Fibroblast of lung (primary cell): ENCODE results near the gene DNAJB11. TPM values are rescaled to one million over a fixed set of nuclear protein-coding genes. Genes with fewer than 3 reads are reported as not detected.
"Not testable (repeated sequence)": the region's sequence is repeated elsewhere in the genome, so short reads cannot be mapped to it uniquely, and the experiment has no call there.

Experiments used
- DNase-seq, 2 donors: peaks; one replicate each; pipeline versions ENCODE4 v3.0.0 to v3.0.0-alpha.2; 2010; ENCODE audit warnings: low read depth in 2 of 2
- H2AFZ ChIP-seq: 2 replicates; pipeline ENCODE4 v1.5.1; 2012; ENCODE audit warnings: low read length, control low read depth, inconsistent platforms
- H3K27ac ChIP-seq: 2 replicates; pipeline ENCODE4 v1.5.1; 2011; ENCODE audit warnings: low read length, control low read depth; ENCODE audit not compliant: insufficient read depth
- H3K27me3 ChIP-seq: 2 replicates; pipeline ENCODE4 v1.5.1; 2011; ENCODE audit warnings: mild to moderate bottlenecking, low read length; ENCODE audit not compliant: control insufficient read depth, insufficient read depth
- H3K36me3 ChIP-seq: 2 replicates; pipeline ENCODE4 v1.5.1; 2011; ENCODE audit warnings: low read length; ENCODE audit not compliant: control insufficient read depth, insufficient read depth
- H3K4me1 ChIP-seq: 2 replicates; pipeline ENCODE4 v1.5.1; 2011; ENCODE audit warnings: low read length; ENCODE audit not compliant: control insufficient read depth, insufficient read depth; ENCODE audit errors: extremely low read depth
- H3K4me2 ChIP-seq: 2 replicates; pipeline ENCODE4 v1.5.1; 2011; ENCODE audit warnings: low read length, control low read depth; ENCODE audit not compliant: insufficient read depth; ENCODE audit errors: extremely low read depth
- H3K4me3 ChIP-seq, 4 experiments: fragments of 200-600 bp in 1 of 4; sonication (generic) in 1 of 4; replicated peaks in 1 of 4; 2 replicates each; pipeline ENCODE4 v1.5.1; 2011 to 2016; ENCODE audit warnings: low read length in 4 of 4, low read depth in 3 of 4, mild to moderate bottlenecking in 3 of 4, control low read depth in 2 of 4, inconsistent platforms in 1 of 4, mixed read lengths in 1 of 4; ENCODE audit not compliant: insufficient read depth in 1 of 4; ENCODE audit errors: control extremely low read depth in 1 of 4
- H3K79me2 ChIP-seq: 2 replicates; pipeline ENCODE4 v1.5.1; 2012; ENCODE audit warnings: mild to moderate bottlenecking, low read length, inconsistent platforms; ENCODE audit not compliant: control insufficient read depth, insufficient read depth
- H3K9ac ChIP-seq: 2 replicates; pipeline ENCODE4 v1.5.1; 2011; ENCODE audit warnings: mild to moderate bottlenecking, low read length, control low read depth; ENCODE audit not compliant: insufficient read depth
- H3K9me3 ChIP-seq: 2 replicates; pipeline ENCODE4 v1.5.1; 2012; ENCODE audit warnings: low read depth, low read length; ENCODE audit not compliant: control insufficient read depth, insufficient read depth
- H4K20me1 ChIP-seq: 2 replicates; pipeline ENCODE4 v1.5.1; 2011; ENCODE audit warnings: low read length; ENCODE audit not compliant: control insufficient read depth, insufficient read depth; ENCODE audit errors: extremely low read depth
- EZH2 ChIP-seq: IDR thresholded peaks from 2 replicates; pipeline ENCODE4 v1.5.1; 2012; ENCODE audit warnings: low read length, control low read depth, mild to moderate bottlenecking; ENCODE audit errors: missing control alignments
- polyA plus RNA-seq, 2 donors: library from polyadenylated mRNA; depleted of rRNA in 1 of 2; stranded (reverse) in 1 of 2; unstranded in 1 of 2; fragments of >200 nt; gene quantifications; 2 replicates each; pipeline ENCODE4 v1.2.1, GENCODE V29; 2011 to 2012; ENCODE audit warnings: missing spikeins in 1 of 2
- total RNA-seq: library from RNA; depleted of rRNA; stranded (reverse); fragments of >200 nt; gene quantifications from 2 replicates; pipeline ENCODE4 v1.2.1, GENCODE V29; 2014
- TF ChIP-seq, protein P1 (sequence below), 2 donors: IDR thresholded peaks in 1 of 2; conservative IDR thresholded peaks in 1 of 2; 1 replicate in 1 of 2; 2 replicates in 1 of 2; pipeline ENCODE4 v1.5.1; 2011 to 2012; ENCODE audit warnings: low read length in 2 of 2, control low read depth in 1 of 2, inconsistent platforms in 1 of 2, low read depth in 1 of 2, mild to moderate bottlenecking in 1 of 2

The DNAJB11 gene
- total and polyA plus RNA-seq, 2 donors (not counting 1 experiment from before 2014, with no cell fraction given): 37.5 to 59.1 TPM

DNA sequence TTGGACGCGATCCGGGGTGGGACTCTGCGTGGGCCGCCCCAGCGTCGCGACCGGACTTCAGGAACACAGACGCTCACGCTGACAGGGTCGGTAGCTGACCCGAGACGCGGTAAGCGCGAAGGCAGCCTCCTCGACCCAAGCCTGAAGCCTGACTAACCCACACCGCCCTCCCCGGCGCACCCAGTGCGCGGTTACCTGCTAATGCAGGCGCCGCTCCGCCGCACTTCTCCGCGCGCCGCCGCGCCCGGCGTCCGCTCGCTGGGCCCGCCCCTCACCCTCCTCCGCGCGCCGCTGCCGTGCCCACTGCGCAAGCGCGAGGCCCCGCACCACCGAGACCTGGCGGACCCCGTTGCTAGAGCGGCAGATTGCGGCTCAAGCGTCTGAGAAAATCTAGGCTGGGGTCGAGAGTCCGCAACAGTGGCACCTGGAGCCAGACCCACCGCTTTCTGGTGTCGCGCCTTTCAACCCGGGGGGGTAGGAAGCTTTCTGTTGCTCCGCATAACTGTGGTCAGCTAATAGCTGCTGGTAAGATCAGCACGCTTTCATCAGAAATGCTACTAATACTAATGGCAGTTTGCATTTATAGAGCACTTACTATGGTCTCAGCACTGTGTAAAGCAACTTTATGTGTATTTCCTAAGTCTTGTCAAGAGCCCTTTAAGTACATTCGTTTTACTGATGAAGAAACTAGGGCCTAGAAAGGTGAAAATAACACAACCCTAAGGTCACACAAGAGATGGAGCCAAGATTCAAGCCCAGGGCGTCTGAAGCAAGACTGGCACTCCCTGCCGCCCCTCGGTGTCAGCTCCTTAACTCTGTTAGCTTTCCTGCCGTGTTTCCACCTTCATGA, 3.2 kb upstream of the DNAJB11 start, which contains the start of gene TBCCD1:
TBCCD1 (minus strand) TSS at position 268 of the 850 bp plus-strand sequence. CDS start 3,010 bp downstream, outside the sequence.
- no peaks in the 10 kb centered on the region for H3K4me1 ChIP-seq
- peak within 1 kb of the TSS; percentile 94 for H2AFZ ChIP-seq
- H3K36me3 ChIP-seq: no peaks in the 10 kb centered on the region
- peak; percentile 82 to 89 for DNase-seq
- peak within 1 kb of the TSS; percentile 84 for H3K4me2 ChIP-seq
- TF ChIP-seq, protein P1, sequence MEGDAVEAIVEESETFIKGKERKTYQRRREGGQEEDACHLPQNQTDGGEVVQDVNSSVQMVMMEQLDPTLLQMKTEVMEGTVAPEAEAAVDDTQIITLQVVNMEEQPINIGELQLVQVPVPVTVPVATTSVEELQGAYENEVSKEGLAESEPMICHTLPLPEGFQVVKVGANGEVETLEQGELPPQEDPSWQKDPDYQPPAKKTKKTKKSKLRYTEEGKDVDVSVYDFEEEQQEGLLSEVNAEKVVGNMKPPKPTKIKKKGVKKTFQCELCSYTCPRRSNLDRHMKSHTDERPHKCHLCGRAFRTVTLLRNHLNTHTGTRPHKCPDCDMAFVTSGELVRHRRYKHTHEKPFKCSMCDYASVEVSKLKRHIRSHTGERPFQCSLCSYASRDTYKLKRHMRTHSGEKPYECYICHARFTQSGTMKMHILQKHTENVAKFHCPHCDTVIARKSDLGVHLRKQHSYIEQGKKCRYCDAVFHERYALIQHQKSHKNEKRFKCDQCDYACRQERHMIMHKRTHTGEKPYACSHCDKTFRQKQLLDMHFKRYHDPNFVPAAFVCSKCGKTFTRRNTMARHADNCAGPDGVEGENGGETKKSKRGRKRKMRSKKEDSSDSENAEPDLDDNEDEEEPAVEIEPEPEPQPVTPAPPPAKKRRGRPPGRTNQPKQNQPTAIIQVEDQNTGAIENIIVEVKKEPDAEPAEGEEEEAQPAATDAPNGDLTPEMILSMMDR (conservative IDR thresholded peaks at IDR 0.05 in 1 of 2, IDR thresholded peaks at IDR 0.05 in 1 of 2; ENCODE audit: low read depth in 1 of 2, low read length in 2 of 2): no peak
- no peak for TF ChIP-seq EZH2
- H3K27me3 ChIP-seq: no peaks in the 10 kb centered on the region
- H3K9ac ChIP-seq: peak within 1 kb of the TSS; percentile 73
- peak within 1 kb of the TSS; percentile 57 for H3K27ac ChIP-seq
- H3K9me3 ChIP-seq: no peaks in the 10 kb centered on the region
- H3K79me2 ChIP-seq: peaks cover 16% of the 10 kb centered on the region
- H3K4me3 ChIP-seq: peak within 1 kb of the TSS; percentile 69 to 90 (median 84)
- H4K20me1 ChIP-seq: no peaks in the 10 kb centered on the region

DNA sequence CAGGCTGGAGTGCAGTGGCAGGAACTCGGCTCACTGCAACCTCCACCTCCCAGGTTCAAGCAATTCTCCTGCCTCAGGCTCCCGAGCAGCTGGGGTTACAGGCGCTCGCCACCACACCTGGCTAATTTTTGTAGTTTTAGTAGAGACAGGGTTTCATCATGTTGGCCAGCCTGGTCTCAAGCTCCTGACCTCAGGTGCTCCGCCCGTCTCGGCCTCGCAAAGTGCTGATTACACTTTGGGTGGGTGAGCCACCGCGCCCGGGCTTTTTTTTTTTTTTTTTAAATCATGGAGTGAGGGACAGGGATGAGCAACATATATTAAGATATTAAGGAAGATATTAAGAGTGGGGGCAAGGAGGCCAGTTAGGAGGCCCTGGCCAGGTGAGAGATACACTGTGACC, 1.2 kb upstream of the DNAJB11 start:
- H3K79me2 ChIP-seq: peaks cover 16% of the 10 kb centered on the region
- H3K27ac ChIP-seq, DNase-seq, H3K4me1 ChIP-seq, H3K36me3 ChIP-seq, H4K20me1 ChIP-seq, H3K9me3 ChIP-seq, H3K9ac ChIP-seq, H3K27me3 ChIP-seq, H2AFZ ChIP-seq: not testable (repeated sequence)
- peak overlapping the region in 3 of 4 experiments; percentile 54 to 94 (median 88) for H3K4me3 ChIP-seq
- H3K4me2 ChIP-seq: peak overlapping the region; percentile 76

GRCh38 chr3:186569779-186570095, 783 bp upstream of the DNAJB11 start:
- Histone ChIP-seq H3K4me2 (peak overlapping the region; percentile 76), H3K27me3 (no peaks in the 10 kb centered on the region), H3K27ac (peak overlapping the region; percentile 50), H3K79me2 (peaks cover 16% of the 10 kb centered on the region), H3K9me3 (no peaks in the 10 kb centered on the region), H2AFZ (peak overlapping the region; percentile 62), H3K4me1 (no peaks in the 10 kb centered on the region), H3K4me3 (peak overlapping the region; percentile 54 to 94 (median 72)), H4K20me1 (no peaks in the 10 kb centered on the region), H3K9ac (peak overlapping the region; percentile 38), H3K36me3 (peaks cover 2% of the 10 kb centered on the region)
- TF ChIP-seq EZH2: no peak
- TF ChIP-seq, protein P1 (conservative IDR thresholded peaks at IDR 0.05 in 1 of 2, IDR thresholded peaks at IDR 0.05 in 1 of 2; ENCODE audit: low read depth in 1 of 2, low read length in 2 of 2): no peak
- no peak for DNase-seq
